GM06990 (cell line): ENCODE measurements around the gene ANKRD62.

Experiments used
- DNase-seq: peaks from one replicate; pipeline ENCODE4 v3.0.0-alpha.2; 2011; ENCODE audit not compliant: insufficient read length; ENCODE audit errors: extremely low read depth
- H3K27me3 ChIP-seq: replicated peaks from 2 replicates; pipeline ENCODE4 v1.6.0; 2011; ENCODE audit warnings: low read length; ENCODE audit not compliant: control insufficient read depth, insufficient read depth
- H3K36me3 ChIP-seq: 2 replicates; pipeline ENCODE4 v1.5.1; 2011; ENCODE audit warnings: low read length; ENCODE audit not compliant: control insufficient read depth, insufficient read depth
- H3K4me3 ChIP-seq: replicated peaks from 2 replicates; pipeline ENCODE4 v1.5.1; 2011; ENCODE audit warnings: low read depth, mild to moderate bottlenecking, control low read depth, low read length
- CTCF ChIP-seq: IDR thresholded peaks from 2 replicates; pipeline ENCODE4 v1.5.1; 2011; ENCODE audit warnings: low read length, control low read depth, mild to moderate bottlenecking, inconsistent platforms; ENCODE audit not compliant: insufficient read depth, poor library complexity, severe bottlenecking

The ANKRD62 gene

DNA sequence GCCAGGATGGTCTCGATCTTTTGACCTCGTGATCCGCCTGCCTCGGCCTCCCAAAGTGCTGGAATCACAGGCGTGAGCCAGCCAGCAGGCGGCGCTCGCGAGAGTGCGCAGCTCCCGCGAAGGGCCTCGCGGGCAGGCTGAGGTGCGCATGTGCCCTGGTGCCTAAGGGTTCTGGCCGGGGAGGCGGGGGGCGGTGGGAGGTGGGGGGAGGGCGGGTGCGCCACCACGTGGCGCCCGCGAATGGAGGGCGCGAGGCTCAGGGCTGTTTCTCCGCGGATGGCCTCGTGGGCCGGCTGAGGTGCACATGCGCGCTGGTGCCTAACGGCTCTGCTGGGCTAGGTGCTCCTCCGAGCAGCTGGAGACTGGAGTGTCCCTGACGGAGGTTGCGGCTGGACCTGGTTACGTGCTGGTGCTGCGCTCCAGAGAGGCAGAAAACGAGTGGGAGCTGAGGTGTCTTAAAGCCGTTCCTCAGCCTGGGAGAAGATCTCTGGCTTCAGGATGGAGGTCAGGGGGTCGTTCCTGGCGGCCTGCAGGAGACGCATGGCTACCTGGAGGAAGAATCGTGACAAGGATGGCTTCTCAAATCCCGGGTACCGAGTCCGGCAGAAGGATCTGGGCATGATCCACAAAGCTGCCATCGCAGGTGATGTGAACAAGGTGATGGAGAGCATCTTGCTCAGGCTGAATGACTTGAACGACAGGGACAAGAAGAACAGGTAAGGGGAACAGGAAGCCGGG, at the start of gene ANKRD62:
TSS of gene ANKRD62 (plus strand) at position 324 of the 738 bp plus-strand sequence. CDS start at position 499, 175 bp downstream.
- H3K27me3 ChIP-seq = no peaks in the 10 kb centered on the region

GRCh38 chr18:12044591-12044990, 49.1 kb upstream of the ANKRD62 start:
- no peak for TF ChIP-seq CTCF

More for the DNA sequence above, at the start of gene ANKRD62:
- Histone ChIP-seq H3K4me3 (no peak within 1 kb of the TSS), H3K36me3 (no peaks in the 10 kb centered on the region)
- TF ChIP-seq CTCF = no peak
- no peak for DNase-seq

GRCh38 chr18:12046046-12046750, 47.4 kb upstream of the ANKRD62 start:
- no peaks in the 10 kb centered on the region for H3K36me3 ChIP-seq
- DNase-seq = no peak

More at GRCh38 chr18:12044591-12044990, 49.1 kb upstream of the ANKRD62 start:
- H3K4me3 ChIP-seq = no peak overlapping the region
- DNase-seq = no peak
- H3K36me3 ChIP-seq = no peaks in the 10 kb centered on the region
- no peaks in the 10 kb centered on the region for H3K27me3 ChIP-seq

DNA sequence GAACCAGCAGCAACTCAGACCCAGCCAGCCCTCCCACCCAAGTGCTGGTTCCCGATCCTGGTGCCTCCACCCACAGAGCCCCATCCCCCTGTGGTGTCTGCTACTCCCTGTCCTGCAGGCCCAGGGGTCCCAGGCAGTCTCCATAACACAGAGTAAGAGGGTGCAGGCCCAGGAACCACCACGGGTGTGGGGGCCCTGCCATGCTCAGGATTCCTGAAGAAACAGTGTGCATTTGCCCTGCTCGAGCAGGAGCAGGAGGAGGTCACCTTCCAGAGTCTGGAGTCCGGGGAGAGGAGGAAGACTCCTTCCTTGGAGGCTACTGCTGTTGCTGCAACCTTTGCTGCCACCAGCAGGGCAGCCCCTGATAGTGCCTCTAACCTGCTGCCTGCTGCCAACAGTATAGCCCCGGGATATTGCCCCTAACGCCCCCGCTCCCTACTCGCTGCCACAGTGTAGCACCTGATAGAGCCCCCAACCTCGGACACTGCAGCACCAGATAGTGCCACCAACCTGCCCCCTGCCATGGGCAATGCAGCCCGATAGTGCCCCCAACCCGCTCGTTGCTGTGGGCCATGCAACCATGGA, 46.8 kb upstream of the ANKRD62 start:
- H3K36me3 ChIP-seq = no peaks in the 10 kb centered on the region
- peak; percentile 8 for TF ChIP-seq CTCF
- DNase-seq = no peak

More at GRCh38 chr18:12046046-12046750, 47.4 kb upstream of the ANKRD62 start:
- Histone ChIP-seq H3K27me3 (no peaks in the 10 kb centered on the region), H3K4me3 (no peak overlapping the region)
- no peak for TF ChIP-seq CTCF

GRCh38 chr18:12048010-12048826, 45.4 kb upstream of the ANKRD62 start:
- H3K4me3 ChIP-seq = no peak overlapping the region
- no peaks in the 10 kb centered on the region for H3K27me3 ChIP-seq
- no peak for TF ChIP-seq CTCF
- H3K36me3 ChIP-seq = no peaks in the 10 kb centered on the region
- no peak for DNase-seq

More for the DNA sequence above, 46.8 kb upstream of the ANKRD62 start:
- Histone ChIP-seq H3K4me3 (no peak overlapping the region), H3K27me3 (no peaks in the 10 kb centered on the region)
